ENCODE measurements around the gene BACE2.

BACE2 gene

GRCh38 chr21:41167348-41168342 is at the start of gene BACE2:
Gene BACE2 (plus strand): TSS chr21:41168160. CDS start chr21:41168264, 104 bp downstream.
- DNase-seq, result peak in 1 of 2 experiments; percentile 83

DNA sequence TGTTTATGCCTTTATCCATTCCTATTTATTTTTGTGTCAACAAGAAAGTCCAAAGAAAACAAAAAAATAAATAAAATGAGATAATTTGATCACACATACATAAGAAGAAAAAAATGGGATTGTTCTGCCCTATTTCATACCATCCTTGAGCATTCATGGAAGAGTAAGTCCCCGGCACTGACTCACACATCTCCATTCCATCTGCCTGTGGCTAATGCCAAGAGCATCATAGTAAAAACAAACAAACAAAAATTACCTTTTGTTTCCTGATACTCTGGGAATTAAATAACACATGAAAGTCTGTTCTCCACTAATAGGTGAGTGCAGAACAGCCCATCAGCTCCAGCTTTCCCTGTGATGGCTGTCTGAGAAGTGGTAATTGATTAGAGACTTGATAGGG is 48.1 kb upstream of the BACE2 start:
- no peak for DNase-seq

GRCh38 chr21:41120997-41121396 is 47.0 kb upstream of the BACE2 start:
- DNase-seq, result no peak

DNA sequence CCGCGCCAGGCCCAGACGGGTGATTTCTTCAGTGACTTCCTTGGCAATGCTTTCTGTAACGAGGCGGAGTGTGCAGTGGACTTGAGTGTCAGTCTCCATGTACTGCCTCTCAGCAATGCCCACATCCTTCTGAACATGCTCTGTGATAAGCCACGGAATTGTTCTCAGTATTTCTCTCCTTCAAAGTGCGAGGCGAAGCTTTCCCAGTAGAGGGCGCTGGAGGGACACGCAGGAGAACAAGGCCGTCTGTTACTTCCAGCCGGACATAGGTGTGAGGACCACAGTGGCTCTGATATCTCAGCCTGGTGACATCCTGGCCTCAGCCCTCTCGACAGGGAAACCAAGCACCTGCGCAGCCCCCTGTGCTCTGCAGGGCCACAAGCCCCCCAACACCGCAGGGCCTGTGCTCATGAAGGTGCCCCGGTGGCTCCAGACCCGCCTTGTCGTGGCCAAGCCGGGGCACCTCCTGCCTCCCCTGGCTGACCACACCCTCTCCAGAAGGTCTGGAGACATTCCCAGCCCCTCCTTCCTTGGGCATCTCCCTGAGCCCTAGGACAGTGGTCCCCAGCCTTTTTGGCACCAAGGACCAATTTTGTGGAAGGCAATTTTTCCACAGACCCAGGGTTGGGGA is 46.1 kb upstream of the BACE2 start:
- DNase-seq, result peak; percentile 73 to 90

DNA sequence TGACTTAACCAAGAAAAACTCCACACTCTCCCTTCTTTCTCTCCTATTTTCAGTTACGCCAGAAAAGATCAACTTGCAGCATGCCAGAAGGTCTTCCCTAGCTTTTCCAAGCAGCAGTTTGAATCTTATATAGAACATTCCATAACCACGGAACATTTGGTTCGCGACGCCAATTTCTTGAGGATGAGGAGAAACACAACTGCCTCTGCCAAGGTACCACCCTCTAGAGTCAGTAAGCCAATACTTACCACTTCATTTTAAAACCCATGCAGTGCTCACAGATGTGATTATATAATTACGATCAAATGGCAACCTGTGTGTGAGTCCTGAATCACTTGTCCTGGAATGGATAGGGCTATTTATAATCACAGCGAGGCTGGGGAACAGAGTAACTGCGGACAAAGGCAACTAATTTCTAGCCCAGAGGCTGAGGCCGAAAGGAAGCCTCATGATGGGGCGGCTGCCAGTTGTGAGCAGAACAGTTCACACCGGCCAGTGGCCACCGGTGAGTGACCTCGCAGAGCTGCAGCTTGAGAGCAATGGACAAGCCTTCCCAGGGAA is 43.2 kb upstream of the BACE2 start:
- no peak for DNase-seq

DNA sequence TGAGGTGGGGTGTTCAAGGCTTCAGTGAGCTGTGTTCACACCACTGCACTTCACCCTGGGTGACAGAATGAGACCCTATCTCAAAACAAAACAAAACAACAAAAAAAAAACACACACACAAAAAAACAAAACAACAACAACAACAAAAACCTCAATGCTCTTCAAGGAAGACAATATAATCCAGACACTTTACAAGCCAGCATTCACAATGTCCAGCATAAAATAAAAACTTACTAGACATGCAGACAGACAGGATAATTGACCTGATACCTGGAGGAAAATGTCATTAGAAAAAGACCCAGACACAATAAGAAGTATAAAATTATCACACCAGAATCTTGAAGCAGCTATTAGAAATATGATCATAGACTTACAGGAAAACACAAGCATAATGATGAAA is 39.0 kb upstream of the BACE2 start:
- no peak for DNase-seq

DNA sequence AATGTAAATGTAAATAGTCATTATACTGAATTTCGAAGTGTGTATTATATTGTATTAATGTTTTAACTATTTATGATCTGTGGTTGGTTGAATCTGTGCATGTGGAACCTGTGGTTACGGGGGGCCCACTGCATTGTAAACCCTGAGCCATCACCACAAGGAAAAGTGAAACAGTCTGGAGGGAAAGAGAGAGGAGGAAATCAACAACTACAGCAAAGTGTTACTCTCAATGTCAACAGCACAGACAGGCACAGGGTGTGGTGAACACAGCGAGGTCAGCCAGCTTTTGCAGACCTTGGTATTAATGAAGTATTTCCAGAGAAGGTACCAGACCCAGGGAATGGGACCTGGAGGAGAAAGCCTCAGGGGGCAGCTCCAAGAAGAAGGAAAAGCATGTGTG is 37.1 kb upstream of the BACE2 start:
- DNase-seq, result no peak

GRCh38 chr21:41133874-41134522 is 34.0 kb upstream of the BACE2 start:
- DNase-seq, result peak in 1 of 2 experiments; percentile 22

DNA sequence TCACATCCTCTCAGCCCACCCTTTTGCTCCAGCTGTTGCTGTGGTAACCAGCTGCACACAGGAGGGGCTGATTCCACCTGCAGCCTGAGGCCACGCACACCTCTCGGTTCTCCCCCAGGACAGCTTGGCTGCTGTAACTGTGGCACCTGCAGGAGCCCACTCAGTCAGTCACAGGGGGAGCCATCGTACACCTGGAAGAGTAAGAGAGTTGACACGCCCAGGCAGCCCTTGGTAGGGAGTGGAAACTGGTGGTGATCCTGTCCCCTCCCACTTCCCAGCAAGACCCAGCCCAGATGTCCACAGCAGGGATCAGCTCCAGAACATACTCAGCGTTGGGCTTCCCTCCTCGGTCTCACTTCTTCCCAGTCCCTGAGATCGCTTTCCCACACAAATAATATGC is 32.2 kb upstream of the BACE2 start:
- peak in 1 of 2 experiments; percentile 3 for DNase-seq

DNA sequence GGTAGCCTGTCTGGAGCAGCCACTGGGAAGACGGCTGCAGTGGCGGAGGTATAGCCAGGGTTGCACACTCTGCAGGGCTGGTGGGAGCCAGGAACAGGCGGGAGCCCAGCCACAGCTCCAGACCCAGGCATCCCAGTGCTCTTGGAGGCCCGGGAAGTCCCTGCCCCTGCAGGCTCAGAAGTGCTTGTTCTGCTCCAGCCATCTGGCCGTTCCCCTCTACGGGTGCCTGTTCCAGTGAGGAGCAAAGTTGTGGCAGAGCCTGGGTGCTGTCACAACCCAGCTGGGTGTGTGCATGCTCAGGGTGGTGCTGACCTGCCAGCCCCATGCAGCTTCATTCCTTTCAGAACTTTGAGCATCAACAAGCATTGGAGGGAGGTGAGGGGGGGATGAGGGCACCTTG is 31.7 kb upstream of the BACE2 start:
- DNase-seq, result no peak

DNA sequence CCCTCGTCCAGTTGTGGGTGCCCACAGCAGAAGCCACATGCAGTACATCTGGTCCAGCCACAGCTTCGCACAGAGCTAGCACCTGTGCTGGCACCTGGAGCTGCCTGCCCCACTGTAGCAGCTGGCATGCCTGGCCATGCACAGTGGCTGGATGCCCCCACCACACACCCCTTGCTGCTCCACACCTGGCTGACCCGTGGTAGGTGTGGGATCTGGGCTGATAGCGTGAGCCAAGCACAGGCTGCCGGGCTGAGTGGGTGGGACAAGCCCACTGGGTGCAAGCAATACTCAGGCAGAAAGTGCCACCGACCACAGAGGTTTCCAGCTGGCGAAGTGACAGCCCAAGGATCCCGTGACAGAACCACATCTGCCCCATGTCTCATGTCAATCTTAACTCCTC is 30.6 kb upstream of the BACE2 start:
- DNase-seq, result no peak

DNA sequence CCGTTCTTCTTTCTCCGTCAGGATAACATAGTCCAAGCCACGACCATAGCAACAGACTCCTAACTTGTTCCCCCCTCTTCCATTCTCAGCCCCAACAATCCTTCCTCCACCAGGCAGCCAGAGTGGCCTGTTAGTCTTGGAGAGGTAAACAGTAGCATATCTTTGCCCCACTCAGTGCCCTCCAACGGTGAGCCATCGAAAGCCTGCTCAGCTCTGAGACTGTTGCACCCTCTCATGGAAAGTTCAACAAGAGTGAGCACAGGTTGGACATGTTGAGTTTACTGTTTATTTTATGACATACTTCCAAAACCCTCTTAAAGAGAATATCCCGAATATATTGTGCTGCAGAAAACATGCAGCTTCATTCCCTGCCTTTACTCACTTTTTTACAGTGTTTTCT is 30.1 kb upstream of the BACE2 start:
- no peak for DNase-seq

DNA sequence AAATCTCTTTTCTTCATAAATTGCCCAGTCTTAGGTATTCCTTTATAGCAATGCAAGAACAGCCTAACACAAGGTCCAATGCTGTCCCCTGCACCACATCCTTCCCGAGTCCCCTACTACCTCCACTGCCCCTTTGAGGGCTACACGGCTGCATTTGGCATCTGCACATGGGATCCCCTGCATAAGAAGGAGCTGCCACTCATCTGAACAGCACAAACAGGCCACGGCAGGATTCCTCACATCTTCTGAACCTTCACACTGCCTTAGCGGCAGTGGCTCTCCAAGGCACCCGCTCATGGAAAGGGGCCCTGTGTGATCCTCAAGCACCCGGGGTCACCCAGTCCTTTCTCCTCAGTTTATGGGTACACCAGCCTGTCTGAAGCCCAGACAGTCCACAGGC is 29.2 kb upstream of the BACE2 start:
- no peak for DNase-seq

DNA sequence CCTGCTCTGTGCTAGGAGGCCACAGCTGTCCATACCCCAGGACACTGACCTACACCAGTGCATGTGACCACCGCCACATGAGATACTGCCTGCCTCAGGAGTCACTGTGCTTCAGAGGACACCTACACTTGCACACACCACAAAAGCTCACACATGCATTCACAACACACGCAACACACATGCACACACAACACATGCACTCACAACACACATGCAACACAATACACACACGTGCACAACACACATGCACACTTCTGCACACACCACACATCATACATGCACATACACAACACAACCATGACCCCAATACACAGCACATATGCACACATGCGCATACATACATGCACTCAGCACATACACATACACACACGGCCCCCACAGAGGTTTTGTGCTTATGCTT is 28.7 kb upstream of the BACE2 start:
- no peak for DNase-seq

DNA sequence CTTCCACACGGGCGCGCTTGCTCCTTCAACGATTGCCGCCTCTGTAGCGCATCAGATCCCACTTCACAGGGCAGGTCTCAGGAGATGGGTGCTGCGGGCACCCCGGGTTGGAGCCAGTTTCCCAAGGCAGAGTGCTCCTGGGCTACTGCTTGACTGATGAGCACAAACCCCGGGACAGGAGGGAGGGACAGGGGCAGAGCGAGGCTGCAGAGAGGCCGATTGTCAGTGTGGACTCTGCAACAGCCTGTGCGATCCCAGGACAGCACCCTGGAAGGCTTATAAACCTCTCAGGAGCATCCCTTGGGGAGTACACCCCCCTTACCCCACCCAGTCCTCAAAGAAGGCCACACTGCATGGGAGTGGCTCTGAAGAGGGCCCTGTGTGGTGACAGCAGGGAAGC is 28.0 kb upstream of the BACE2 start:
- DNase-seq, result no peak

GRCh38 chr21:41141031-41141457 is 26.9 kb upstream of the BACE2 start:
- DNase-seq, result no peak

- DNase-seq, result peak in 1 of 2 experiments; percentile 50
Measured at GRCh38 chr21:41142051-41142795, 25.7 kb upstream of the BACE2 start.

DNA sequence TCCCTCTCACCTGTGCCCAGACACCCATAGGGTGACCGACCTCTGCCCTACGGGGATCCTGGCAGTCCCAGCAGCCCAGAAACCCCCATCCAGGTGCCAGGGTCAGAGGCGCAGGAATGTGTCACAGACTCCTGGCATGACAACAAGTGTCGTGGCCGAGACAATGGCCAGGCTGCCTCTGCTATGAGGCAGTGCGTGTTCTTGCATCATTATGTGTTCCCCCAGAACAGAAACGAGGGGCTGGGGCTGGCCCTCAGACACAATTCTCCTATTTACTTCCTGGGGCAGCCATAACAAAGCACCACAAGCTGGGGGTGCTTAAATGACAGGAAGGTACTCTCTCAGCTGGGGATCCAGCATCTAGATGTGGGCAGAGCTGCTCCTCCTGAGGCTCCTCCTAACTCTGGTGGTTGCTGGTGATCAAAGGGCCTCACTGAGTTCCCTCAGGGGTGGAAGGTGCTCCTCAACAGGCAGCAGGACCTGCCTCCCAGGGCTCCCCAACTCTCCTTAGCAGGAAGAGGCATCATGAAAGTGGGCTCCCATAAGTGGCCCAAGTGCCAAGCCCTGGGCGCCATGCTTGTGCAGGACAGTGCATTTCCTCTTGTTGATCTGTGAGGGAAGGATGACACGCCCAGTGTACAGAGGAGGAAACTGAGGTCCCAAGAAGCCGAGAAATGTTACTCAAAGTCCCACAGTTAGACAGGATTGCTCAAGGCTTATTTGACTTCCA is 24.2 kb upstream of the BACE2 start:
- no peak for DNase-seq

GRCh38 chr21:41147096-41147978 is 20.6 kb upstream of the BACE2 start:
- DNase-seq, result no peak

DNA sequence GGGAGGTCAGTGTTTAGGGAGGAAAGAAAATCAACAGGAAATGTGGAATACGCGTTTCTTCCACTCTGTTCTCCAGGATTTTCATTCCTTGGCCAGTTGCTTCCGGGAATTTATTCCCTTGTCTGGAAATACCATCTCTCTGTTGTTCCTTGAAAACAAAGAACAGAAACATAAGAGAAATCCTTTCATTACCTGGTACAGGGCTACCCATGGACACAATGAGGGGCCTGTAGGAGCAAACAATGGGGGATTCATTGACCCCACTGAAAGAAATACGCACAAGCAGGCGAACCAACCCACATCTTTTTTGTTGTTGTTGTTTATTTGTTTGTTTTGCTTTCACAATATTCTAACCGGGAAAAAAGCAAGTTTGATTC is 20.0 kb upstream of the BACE2 start:
- DNase-seq, result no peak

GRCh38 chr21:41148798-41149197 is 19.2 kb upstream of the BACE2 start:
- no peak for DNase-seq
